Stimulated activated CD8-positive, alpha-beta memory T cell treated with anti-CD3 and anti-CD28 coated beads, Interleukin-12 subunit alpha, Interleukin-12 subunit beta, amount 100 ng/mL, for 1 hour (primary cell): Measurements from ENCODE around the gene PTTG1IP.
A peak's percentile ranks its signal among the peaks of the same experiment; 100 is the strongest.
"Not testable (repeated sequence)": the region's sequence is repeated elsewhere in the genome, so short reads cannot be mapped to it uniquely, and the experiment has no call there.

Source experiments
- DNase-seq: peaks from one replicate; pipeline ENCODE4 v3.0.0-alpha.2; 2020; ENCODE audit warnings: low read depth

PTTG1IP gene

GRCh38 chr21:44873356-44874239, at the start of gene PTTG1IP:
PTTG1IP (minus strand) TSS chr21:44873690; CDS start chr21:44873616, 74 bp downstream.
- peak; percentile 98 for DNase-seq

GRCh38 chr21:44921928-44922327, 48.4 kb upstream of the PTTG1IP start:
- no peak for DNase-seq

GRCh38 chr21:44920694-44921604, 47.5 kb upstream of the PTTG1IP start, which contains the start of gene ITGB2:
ITGB2 (minus strand) TSS chr21:44920899; CDS start chr21:44910782, 10,117 bp downstream.
- no peak for DNase-seq

- DNase-seq: no peak
Observed at GRCh38 chr21:44919913-44920693, 46.6 kb upstream of the PTTG1IP start.

- DNase-seq: no peak
Observed at GRCh38 chr21:44919111-44919912, 45.8 kb upstream of the PTTG1IP start.

GRCh38 chr21:44918581-44919033, 45.1 kb upstream of the PTTG1IP start:
- no peak for DNase-seq

- DNase-seq: no peak
Observed at GRCh38 chr21:44918107-44918470, 44.6 kb upstream of the PTTG1IP start.

GRCh38 chr21:44917446-44918106, 44.1 kb upstream of the PTTG1IP start:
- DNase-seq: no peak

GRCh38 chr21:44916965-44917364, 43.5 kb upstream of the PTTG1IP start:
- no peak for DNase-seq

- DNase-seq: peak; percentile 46
Observed at GRCh38 chr21:44914176-44914874, 40.8 kb upstream of the PTTG1IP start.

- DNase-seq: no peak
Observed at GRCh38 chr21:44913425-44914175, 40.1 kb upstream of the PTTG1IP start.

- not testable (repeated sequence) for DNase-seq
Observed at GRCh38 chr21:44912506-44913412, 39.3 kb upstream of the PTTG1IP start.

- DNase-seq: no peak
Observed at GRCh38 chr21:44912158-44912473, 38.6 kb upstream of the PTTG1IP start.

- DNase-seq: peak; percentile 33
Observed at GRCh38 chr21:44911384-44912157, 38.1 kb upstream of the PTTG1IP start.

- no peak for DNase-seq
Observed at GRCh38 chr21:44911068-44911383, 37.5 kb upstream of the PTTG1IP start.

GRCh38 chr21:44910229-44911067, 37.0 kb upstream of the PTTG1IP start:
- no peak for DNase-seq

- DNase-seq: no peak
Observed at GRCh38 chr21:44909719-44910118, 36.2 kb upstream of the PTTG1IP start.
